ENCODE results near the gene SELENOH.

The SELENOH gene

GRCh38 chr11:57732661-57733060 lies 8.6 kb upstream of the SELENOH start:
- Histone ChIP-seq H3K14ac (ENCODE audit: low read length) (no peak overlapping the region), H4K8ac (ENCODE audit: low read depth, low read length) (no peak overlapping the region), H3K27me3 (ENCODE audit: control insufficient read depth in 3 of 3, insufficient read depth in 3 of 3, low read depth in 1 of 3, low read length in 3 of 3) (no peaks in the 10 kb centered on the region), H2BK5ac (ENCODE audit: low read length) (no peak overlapping the region), H3K4me1 (ENCODE audit: control insufficient read depth in 2 of 2, insufficient read depth in 1 of 2, low read depth in 1 of 2, low read length in 2 of 2) (no peaks in the 10 kb centered on the region), H3K9ac (ENCODE audit: low read depth, low read length, poor library complexity) (no peak overlapping the region), H3K18ac (ENCODE audit: low read length) (no peak overlapping the region), H3K4me3 (ENCODE audit: low read length in 2 of 2) (no peak overlapping the region), H3K36me3 (replicated peaks in 1 of 2; ENCODE audit: control insufficient read depth in 2 of 2, insufficient read depth in 2 of 2, low read length in 2 of 2) (peaks cover 2 to 46% of the 10 kb centered on the region in 2 donors), H2AFZ (ENCODE audit: low read length) (no peak overlapping the region), H3K4ac (ENCODE audit: low read length) (no peak overlapping the region), H2BK15ac (ENCODE audit: low read length) (no peak overlapping the region), H3K9me3 (replicated peaks in 1 of 2; ENCODE audit: control insufficient read depth in 2 of 2, insufficient read depth in 1 of 2, low read depth in 1 of 2, low read length in 2 of 2) (no peaks in the 10 kb centered on the region), H3K4me2 (ENCODE audit: insufficient read depth, low read length, poor library complexity, severe bottlenecking) (no peak overlapping the region), H2AK5ac (ENCODE audit: low read depth, low read length) (no peak overlapping the region), H3K79me1 (ENCODE audit: low read depth, low read length) (no peaks in the 10 kb centered on the region), H2BK120ac (ENCODE audit: low read depth, low read length) (no peak overlapping the region), H3K23ac (ENCODE audit: low read depth, low read length, poor library complexity) (no peak overlapping the region), H2BK12ac (ENCODE audit: low read length) (no peak overlapping the region), H4K91ac (ENCODE audit: low read depth, low read length, poor library complexity) (no peak overlapping the region), H3K27ac (replicated peaks; ENCODE audit: low read length) (no peak overlapping the region)
- DNase-seq (ENCODE audit: low spot score) = no peak
- no CpG with 5 or more reads among the region's 1 CpG for WGBS, 2 donors (ENCODE audit: extremely low coverage in 2 of 2, insufficient read length in 2 of 2, insufficient replicate concordance in 1 of 2)

- H4K91ac ChIP-seq (ENCODE audit: low read depth, low read length, poor library complexity) = no peak overlapping the region
- H2AK5ac ChIP-seq (ENCODE audit: low read depth, low read length) = no peak overlapping the region
- H3K4me1 ChIP-seq (ENCODE audit: control insufficient read depth in 2 of 2, insufficient read depth in 1 of 2, low read depth in 1 of 2, low read length in 2 of 2) = peaks cover 0 to under 1% of the 10 kb centered on the region in 2 donors
- no peak overlapping the region for H2BK15ac ChIP-seq (ENCODE audit: low read length)
- H3K79me1 ChIP-seq (ENCODE audit: low read depth, low read length) = no peaks in the 10 kb centered on the region
- H3K27ac ChIP-seq (replicated peaks; ENCODE audit: low read length) = no peak overlapping the region
- DNase-seq (ENCODE audit: low spot score) = no peak
- H3K9me3 ChIP-seq (replicated peaks in 1 of 2; ENCODE audit: control insufficient read depth in 2 of 2, insufficient read depth in 1 of 2, low read depth in 1 of 2, low read length in 2 of 2) = no peaks in the 10 kb centered on the region
- H2BK12ac ChIP-seq (ENCODE audit: low read length) = no peak overlapping the region
- no peak overlapping the region for H2AFZ ChIP-seq (ENCODE audit: low read length)
- H3K36me3 ChIP-seq (replicated peaks in 1 of 2; ENCODE audit: control insufficient read depth in 2 of 2, insufficient read depth in 2 of 2, low read length in 2 of 2) = peaks cover 12 to 66% of the 10 kb centered on the region in 2 donors
- no peak overlapping the region for H3K4me3 ChIP-seq (ENCODE audit: low read length in 2 of 2)
- H2BK5ac ChIP-seq (ENCODE audit: low read length) = no peak overlapping the region
- no peaks in the 10 kb centered on the region for H3K27me3 ChIP-seq (ENCODE audit: control insufficient read depth in 3 of 3, insufficient read depth in 3 of 3, low read depth in 1 of 3, low read length in 3 of 3)
- H2BK120ac ChIP-seq (ENCODE audit: low read depth, low read length) = no peak overlapping the region
- H4K8ac ChIP-seq (ENCODE audit: low read depth, low read length) = no peak overlapping the region
- H3K4ac ChIP-seq (ENCODE audit: low read length) = no peak overlapping the region
- no peak overlapping the region for H3K14ac ChIP-seq (ENCODE audit: low read length)
- no peak overlapping the region for H3K4me2 ChIP-seq (ENCODE audit: insufficient read depth, low read length, poor library complexity, severe bottlenecking)
- H3K23ac ChIP-seq (ENCODE audit: low read depth, low read length, poor library complexity) = no peak overlapping the region
- H3K9ac ChIP-seq (ENCODE audit: low read depth, low read length, poor library complexity) = no peak overlapping the region
- no peak overlapping the region for H3K18ac ChIP-seq (ENCODE audit: low read length)
- no CpG with 5 or more reads among the region's 3 CpGs for WGBS, 2 donors (ENCODE audit: extremely low coverage in 2 of 2, insufficient read length in 2 of 2, insufficient replicate concordance in 1 of 2)
Observed at GRCh38 chr11:57735619-57736298, 5.5 kb upstream of the SELENOH start.

GRCh38 chr11:57742087-57742452 lies 779 bp downstream of the SELENOH start:
- H3K4me2 ChIP-seq (ENCODE audit: insufficient read depth, low read length, poor library complexity, severe bottlenecking) = peak overlapping the region; percentile 80
- H3K14ac ChIP-seq (ENCODE audit: low read length) = no peak overlapping the region
- no peaks in the 10 kb centered on the region for H3K27me3 ChIP-seq (ENCODE audit: control insufficient read depth in 3 of 3, insufficient read depth in 3 of 3, low read depth in 1 of 3, low read length in 3 of 3)
- no peak overlapping the region for H2BK12ac ChIP-seq (ENCODE audit: low read length)
- H2BK5ac ChIP-seq (ENCODE audit: low read length) = peak overlapping the region; percentile 85
- peaks cover 2% of the 10 kb centered on the region for H3K79me1 ChIP-seq (ENCODE audit: low read depth, low read length)
- peak overlapping the region; percentile 95 for H3K18ac ChIP-seq (ENCODE audit: low read length)
- peak overlapping the region; percentile 63 for H2AFZ ChIP-seq (ENCODE audit: low read length)
- no peak overlapping the region for H4K91ac ChIP-seq (ENCODE audit: low read depth, low read length, poor library complexity)
- peak overlapping the region; percentile 1 for H3K4ac ChIP-seq (ENCODE audit: low read length)
- peak overlapping the region; percentile 92 to 93 for H3K4me3 ChIP-seq (ENCODE audit: low read length in 2 of 2)
- peak overlapping the region; percentile 95 for H3K9ac ChIP-seq (ENCODE audit: low read depth, low read length, poor library complexity)
- H3K4me1 ChIP-seq (ENCODE audit: control insufficient read depth in 2 of 2, insufficient read depth in 1 of 2, low read depth in 1 of 2, low read length in 2 of 2) = peaks cover 5 to 7% of the 10 kb centered on the region in 2 donors
- DNase-seq (ENCODE audit: low spot score) = no peak
- H3K36me3 ChIP-seq (replicated peaks in 1 of 2; ENCODE audit: control insufficient read depth in 2 of 2, insufficient read depth in 2 of 2, low read length in 2 of 2) = peaks cover 33 to 83% of the 10 kb centered on the region in 2 donors
- peak overlapping the region; percentile 86 for H2AK5ac ChIP-seq (ENCODE audit: low read depth, low read length)
- WGBS, 2 donors (ENCODE audit: extremely low coverage in 2 of 2, insufficient read length in 2 of 2, insufficient replicate concordance in 1 of 2) = no CpG with 5 or more reads among the region's 10 CpGs
- H4K8ac ChIP-seq (ENCODE audit: low read depth, low read length) = no peak overlapping the region
- peak overlapping the region; percentile 92 for H3K23ac ChIP-seq (ENCODE audit: low read depth, low read length, poor library complexity)
- no peak overlapping the region for H2BK120ac ChIP-seq (ENCODE audit: low read depth, low read length)
- peak overlapping the region; percentile 23 for H2BK15ac ChIP-seq (ENCODE audit: low read length)
- no peaks in the 10 kb centered on the region for H3K9me3 ChIP-seq (replicated peaks in 1 of 2; ENCODE audit: control insufficient read depth in 2 of 2, insufficient read depth in 1 of 2, low read depth in 1 of 2, low read length in 2 of 2)
- H3K27ac ChIP-seq (replicated peaks; ENCODE audit: low read length) = no peak overlapping the region

- H3K14ac ChIP-seq (ENCODE audit: low read length) = no peak overlapping the region
- no peak overlapping the region for H2AFZ ChIP-seq (ENCODE audit: low read length)
- no CpG with 5 or more reads among the region's 2 CpGs for whole genome bisulfite sequencing, 2 donors (ENCODE audit: extremely low coverage in 2 of 2, insufficient read length in 2 of 2, insufficient replicate concordance in 1 of 2)
- no peak overlapping the region for H3K4me3 ChIP-seq (ENCODE audit: low read length in 2 of 2)
- H3K27ac ChIP-seq (replicated peaks; ENCODE audit: low read length) = no peak overlapping the region
- H3K23ac ChIP-seq (ENCODE audit: low read depth, low read length, poor library complexity) = no peak overlapping the region
- H3K4ac ChIP-seq (ENCODE audit: low read length) = no peak overlapping the region
- no peak overlapping the region for H2BK12ac ChIP-seq (ENCODE audit: low read length)
- H4K8ac ChIP-seq (ENCODE audit: low read depth, low read length) = no peak overlapping the region
- peaks cover 2% of the 10 kb centered on the region for H3K79me1 ChIP-seq (ENCODE audit: low read depth, low read length)
- no peak overlapping the region for H2BK120ac ChIP-seq (ENCODE audit: low read depth, low read length)
- H3K27me3 ChIP-seq (ENCODE audit: control insufficient read depth in 3 of 3, insufficient read depth in 3 of 3, low read depth in 1 of 3, low read length in 3 of 3) = no peaks in the 10 kb centered on the region
- no peaks in the 10 kb centered on the region for H3K9me3 ChIP-seq (replicated peaks in 1 of 2; ENCODE audit: control insufficient read depth in 2 of 2, insufficient read depth in 1 of 2, low read depth in 1 of 2, low read length in 2 of 2)
- no peak overlapping the region for H4K91ac ChIP-seq (ENCODE audit: low read depth, low read length, poor library complexity)
- no peak overlapping the region for H3K18ac ChIP-seq (ENCODE audit: low read length)
- no peak overlapping the region for H2BK15ac ChIP-seq (ENCODE audit: low read length)
- no peak overlapping the region for H2AK5ac ChIP-seq (ENCODE audit: low read depth, low read length)
- no peak overlapping the region for H3K9ac ChIP-seq (ENCODE audit: low read depth, low read length, poor library complexity)
- no peak overlapping the region for H3K4me2 ChIP-seq (ENCODE audit: insufficient read depth, low read length, poor library complexity, severe bottlenecking)
- no peak for DNase-seq (ENCODE audit: low spot score)
- H2BK5ac ChIP-seq (ENCODE audit: low read length) = no peak overlapping the region
- H3K36me3 ChIP-seq (replicated peaks in 1 of 2; ENCODE audit: control insufficient read depth in 2 of 2, insufficient read depth in 2 of 2, low read length in 2 of 2) = peaks cover 23 to 79% of the 10 kb centered on the region in 2 donors
- H3K4me1 ChIP-seq (ENCODE audit: control insufficient read depth in 2 of 2, insufficient read depth in 1 of 2, low read depth in 1 of 2, low read length in 2 of 2) = peaks cover 5 to 7% of the 10 kb centered on the region in 2 donors
Observed at GRCh38 chr11:57744357-57744756, 3.1 kb downstream of the SELENOH start.

Data from neuronal stem cell (in vitro differentiated cells).